Superior temporal gyrus (tissue), 1 donor: ENCODE measurements around the gene ZNF438.
"Not testable (repeated sequence)": the region's sequence is repeated elsewhere in the genome, so short reads cannot be mapped to it uniquely, and the experiment has no call there.

Experiments used
- DNase-seq: peaks from one replicate; pipeline ENCODE4 v3.0.0-alpha.2; 2016; ENCODE audit errors: extremely low spot score

ZNF438 gene

DNA sequence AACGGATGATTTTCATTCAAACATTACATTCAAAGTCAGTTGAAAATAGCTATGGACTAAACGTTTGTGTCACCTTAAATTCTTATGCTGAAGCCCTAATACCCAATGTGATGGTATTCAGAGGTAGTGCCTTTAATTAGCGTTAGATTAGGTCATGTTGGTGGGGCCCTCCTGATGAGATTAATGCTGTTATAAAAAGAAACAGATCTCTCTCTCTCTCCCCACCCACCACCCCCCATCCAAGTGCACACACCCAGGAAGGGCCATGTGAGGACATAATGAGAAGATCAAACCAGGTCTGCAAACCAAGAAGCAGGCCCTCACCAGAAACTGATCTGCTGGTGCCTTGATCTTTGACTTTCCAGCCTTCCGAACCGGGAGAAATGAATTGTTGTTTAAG, 44.2 kb downstream of the ZNF438 start:
- DNase-seq, result no peak

GRCh38 chr10:30986053-30986555, 45.6 kb downstream of the ZNF438 start:
- DNase-seq, result no peak

GRCh38 chr10:30985512-30985911, 46.2 kb downstream of the ZNF438 start:
- DNase-seq, result no peak

GRCh38 chr10:30984563-30985328, 46.9 kb downstream of the ZNF438 start:
- DNase-seq, result no peak

GRCh38 chr10:30983209-30983608, 48.5 kb downstream of the ZNF438 start:
- DNase-seq, result not testable (repeated sequence)

DNA sequence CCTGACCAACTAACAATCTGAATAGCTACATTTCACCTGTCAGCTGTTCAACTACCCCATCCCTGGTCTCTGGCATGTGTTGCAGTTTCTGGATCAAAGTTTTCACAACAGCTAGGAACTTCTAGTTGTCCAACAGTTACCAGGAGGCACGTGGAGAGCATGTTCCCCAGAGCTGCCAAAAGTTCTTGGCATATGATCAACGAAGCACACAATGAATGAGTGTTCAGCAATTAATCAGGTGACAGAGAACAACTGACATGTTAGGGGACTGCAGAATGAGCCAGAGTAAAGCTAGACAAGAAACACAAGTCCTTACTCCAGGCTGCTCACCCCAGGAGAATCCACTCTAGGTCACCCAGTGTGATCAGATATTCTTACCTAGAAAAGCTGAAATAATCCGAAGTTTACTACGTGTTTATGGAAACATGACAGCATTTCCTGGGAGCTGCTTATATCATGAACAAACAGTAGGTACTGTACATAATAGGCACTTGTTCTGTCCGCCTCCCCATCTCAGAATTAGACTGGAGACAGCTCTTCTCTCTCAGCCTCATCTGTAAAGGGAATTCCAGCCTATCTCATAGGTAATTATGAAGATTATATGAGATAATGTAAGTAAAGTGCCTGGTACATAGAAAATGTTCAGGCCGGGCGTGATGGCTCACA, 50.6 kb downstream of the ZNF438 start:
- DNase-seq, result peak; percentile 84

DNA sequence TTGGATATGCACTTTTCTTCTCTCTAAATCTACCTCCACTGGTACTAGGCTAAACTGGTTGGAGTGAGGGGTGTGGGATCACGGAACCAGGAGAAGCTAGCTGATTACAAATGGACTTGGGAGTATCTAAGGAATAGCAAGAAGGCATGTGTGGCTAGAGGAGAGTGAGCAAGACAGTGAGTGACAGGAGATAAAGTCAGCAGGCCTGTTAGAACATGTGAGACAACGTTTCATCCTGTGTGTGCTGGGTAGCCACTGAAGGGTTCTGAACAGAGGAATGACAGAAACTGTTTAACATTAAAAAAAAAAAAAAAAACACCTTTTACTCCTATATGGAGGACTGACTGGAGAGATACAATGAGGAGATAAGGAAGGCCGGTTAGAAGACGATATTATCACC, 51.7 kb downstream of the ZNF438 start:
- no peak for DNase-seq

DNA sequence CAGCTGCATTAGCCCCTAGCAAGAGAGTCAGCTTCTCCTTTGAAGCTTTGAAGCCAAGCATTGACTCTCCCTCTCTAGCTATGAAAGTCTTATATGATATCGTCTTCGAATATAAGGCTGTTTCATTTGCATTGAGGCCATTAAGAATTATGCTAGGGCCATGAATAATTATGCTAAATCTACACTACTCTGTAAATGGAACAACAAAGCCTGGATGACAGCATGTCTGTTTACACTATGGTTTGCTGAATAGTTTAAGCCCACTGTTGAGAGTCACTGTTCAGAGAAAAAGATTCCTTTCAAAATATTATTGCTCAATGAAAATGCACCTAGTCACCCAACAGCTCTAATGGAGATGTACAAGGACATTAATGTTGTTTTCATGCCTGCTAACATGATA, 52.8 kb downstream of the ZNF438 start:
- no peak for DNase-seq

DNA sequence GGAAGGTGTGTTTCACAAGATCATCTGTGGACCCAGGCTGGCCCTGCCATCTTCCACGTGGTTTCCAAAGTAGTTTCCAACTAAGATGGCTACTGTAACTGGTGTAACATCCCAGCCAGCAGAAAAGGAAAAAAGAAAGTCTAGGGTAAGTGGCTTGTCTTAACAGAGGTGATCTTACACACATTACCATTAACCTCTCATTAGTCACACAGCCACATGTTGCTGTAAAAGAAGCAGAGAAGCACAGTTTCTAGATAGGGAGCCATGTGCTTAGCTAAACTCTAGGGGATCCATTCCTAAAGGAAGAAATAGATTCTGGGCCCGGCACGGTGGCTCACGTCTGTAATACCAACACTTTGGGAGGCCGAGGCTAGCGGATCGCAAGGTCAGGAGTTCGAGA, 54.3 kb downstream of the ZNF438 start:
- no peak for DNase-seq

- DNase-seq, result no peak
These were observed 56.8 kb downstream of the ZNF438 start for GRCh38 chr10:30974773-30975415.

DNA sequence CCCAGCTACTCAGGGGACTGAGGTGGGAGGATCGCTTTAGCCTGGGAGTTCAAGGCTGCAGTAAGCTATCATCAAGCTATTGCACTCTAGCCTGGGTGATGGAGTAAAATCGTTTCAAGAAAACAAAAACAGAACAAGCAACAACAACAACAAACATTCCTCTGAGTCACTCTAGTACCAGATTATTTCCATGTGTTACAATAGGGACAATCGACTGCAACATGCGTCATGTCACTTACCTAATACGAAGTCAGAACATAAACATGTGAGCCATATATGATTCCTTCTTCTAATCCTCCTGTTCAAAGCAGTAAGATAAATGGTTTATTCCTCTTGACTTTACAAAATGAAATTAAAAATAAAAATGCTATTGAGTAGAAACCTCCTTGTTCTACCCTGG, 57.3 kb downstream of the ZNF438 start:
- no peak for DNase-seq

- DNase-seq, result no peak
These were observed 57.9 kb downstream of the ZNF438 start for GRCh38 chr10:30973737-30974136.

DNA sequence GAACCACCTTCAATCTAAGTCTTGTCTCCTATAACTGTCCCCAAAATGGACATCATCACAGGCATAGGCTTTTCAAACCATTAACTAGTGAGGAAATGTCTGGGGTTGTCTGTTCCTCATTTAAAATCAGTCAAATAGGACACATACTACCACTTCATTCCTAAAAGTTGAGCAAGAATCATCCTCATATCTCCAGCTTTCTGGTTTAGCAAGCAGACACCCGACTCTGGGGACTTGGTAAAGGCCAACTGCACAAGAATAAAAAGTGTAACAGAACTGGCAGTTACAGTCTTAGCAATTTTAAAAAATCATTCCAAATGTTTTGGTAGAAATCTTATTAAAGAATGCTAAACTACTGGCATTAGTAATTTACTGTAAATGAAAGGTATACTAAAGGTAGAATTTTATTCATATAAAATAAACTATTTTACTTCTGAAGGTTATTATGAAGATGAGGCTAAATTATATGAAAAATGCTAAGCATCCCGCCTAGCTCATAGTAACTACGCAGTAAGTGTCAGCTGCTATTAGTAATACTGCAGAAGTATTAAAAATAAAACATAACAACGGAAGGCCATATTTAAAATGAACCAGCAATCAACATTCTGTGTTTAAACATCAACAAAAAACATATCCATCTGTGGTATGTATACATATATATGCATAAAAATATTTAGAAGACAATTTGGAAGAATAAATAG, 60.8 kb downstream of the ZNF438 start:
- DNase-seq, result no peak

GRCh38 chr10:30968711-30969110, 63.0 kb downstream of the ZNF438 start:
- no peak for DNase-seq

DNA sequence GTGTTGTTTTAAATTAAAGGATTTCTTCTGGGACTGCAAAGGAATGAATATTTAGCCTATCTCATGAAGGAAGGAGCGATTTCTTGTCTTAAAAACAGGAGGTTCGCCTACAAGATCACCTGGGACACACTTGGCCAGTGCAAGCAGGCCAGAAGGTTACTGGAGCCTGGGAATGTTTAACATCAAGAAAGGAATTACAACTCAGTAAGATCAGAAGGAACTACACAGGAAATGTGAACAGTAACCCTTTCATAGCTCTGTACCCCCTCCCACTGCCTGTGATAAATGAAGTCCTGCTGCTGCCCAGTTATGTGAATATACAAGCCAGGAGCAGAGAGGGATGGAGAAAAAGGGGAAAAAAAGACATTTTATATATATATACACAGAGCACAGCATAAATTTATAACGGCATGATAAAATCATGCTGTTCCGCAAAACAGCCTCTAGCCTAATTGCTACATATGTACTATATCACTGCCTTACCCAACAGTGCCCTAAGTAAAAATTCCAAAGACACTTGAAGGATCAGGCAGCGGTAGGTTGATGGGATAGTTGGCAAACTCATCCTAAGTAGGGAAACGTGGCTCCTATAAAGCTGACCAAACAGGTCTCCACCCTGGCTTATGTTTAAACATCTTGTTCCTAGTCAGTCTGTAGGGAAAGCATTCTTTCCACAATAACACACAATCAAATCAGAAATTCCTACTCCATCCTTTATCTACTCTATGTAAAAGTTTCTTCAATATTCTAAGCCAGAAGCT, 63.8 kb downstream of the ZNF438 start:
- no peak for DNase-seq

- no peak for DNase-seq
These were observed 67.4 kb downstream of the ZNF438 start for GRCh38 chr10:30963992-30964930.

DNA sequence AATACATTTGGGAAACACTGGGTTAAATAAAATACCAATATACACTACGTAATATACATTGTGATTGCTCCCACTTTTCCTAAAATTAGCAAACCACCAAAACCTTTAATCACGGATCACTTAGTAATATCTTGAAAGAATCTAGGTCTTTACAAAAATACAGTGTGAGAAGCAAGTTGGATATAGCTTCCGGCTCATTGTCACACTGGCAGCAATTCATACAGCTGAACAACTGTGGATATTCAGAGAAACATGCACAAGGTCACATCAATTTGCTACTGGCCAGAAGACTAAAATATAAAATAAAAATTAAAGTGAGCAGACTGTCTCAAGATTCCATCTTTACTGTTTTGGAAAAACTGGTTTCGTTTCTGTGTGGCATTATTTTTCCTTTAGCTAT, 69.1 kb downstream of the ZNF438 start:
- no peak for DNase-seq

- DNase-seq, result no peak
These were observed 71.8 kb downstream of the ZNF438 start for GRCh38 chr10:30959836-30960210.

GRCh38 chr10:30949218-30949617, 82.4 kb downstream of the ZNF438 start:
- DNase-seq, result not testable (repeated sequence)

DNA sequence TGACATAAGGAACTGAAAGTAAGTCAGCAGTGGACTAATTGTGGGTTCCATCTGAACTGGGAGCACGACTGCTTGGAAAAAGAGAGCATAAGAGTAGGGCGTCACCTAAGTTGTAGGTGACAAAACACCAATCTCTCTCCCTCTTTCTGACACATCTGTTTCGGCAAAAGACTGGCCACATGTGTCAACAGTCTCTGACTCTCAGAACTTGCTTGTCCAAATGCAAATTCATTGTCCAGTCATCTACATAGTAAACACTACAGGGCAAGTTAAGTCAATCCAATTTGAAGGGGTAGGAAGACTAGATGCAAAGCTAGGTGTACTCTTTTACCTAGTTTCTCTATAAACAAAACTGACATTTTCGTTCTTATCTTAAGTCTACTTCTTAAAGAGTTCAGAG, 87.7 kb downstream of the ZNF438 start:
- no peak for DNase-seq
